HG02623 (cell line): ENCODE measurements around the gene CRYAA.

Experiments used
- ATAC-seq: cut with Tn5 transposase; IDR thresholded peaks from one replicate; pipeline ENCODE4 v1.9.1; 2021; ENCODE audit warnings: moderate library complexity; ENCODE audit not compliant: unreplicated experiment

CRYAA gene

GRCh38 chr21:43198376-43198775, 29.6 kb downstream of the CRYAA start:
- ATAC-seq = no peak

GRCh38 chr21:43201491-43201890, 32.7 kb downstream of the CRYAA start:
- no peak for ATAC-seq

GRCh38 chr21:43203591-43203990, 34.8 kb downstream of the CRYAA start:
- ATAC-seq = no peak

- no peak for ATAC-seq
Measured at GRCh38 chr21:43204638-43205037, 35.8 kb downstream of the CRYAA start.

- ATAC-seq = no peak
Measured at GRCh38 chr21:43206231-43207042, 37.6 kb downstream of the CRYAA start.

GRCh38 chr21:43207043-43207315, 38.2 kb downstream of the CRYAA start:
- ATAC-seq = no peak

- ATAC-seq = no peak
Measured at GRCh38 chr21:43207868-43208267, 39.1 kb downstream of the CRYAA start.

- ATAC-seq = no peak
Measured at GRCh38 chr21:43208561-43209332, 39.9 kb downstream of the CRYAA start.

GRCh38 chr21:43209575-43210453, 41.0 kb downstream of the CRYAA start:
- ATAC-seq = no peak

GRCh38 chr21:43210454-43211071, 41.8 kb downstream of the CRYAA start:
- ATAC-seq = no peak

GRCh38 chr21:43211072-43211759, 42.4 kb downstream of the CRYAA start:
- no peak for ATAC-seq

- no peak for ATAC-seq
Measured at GRCh38 chr21:43211760-43212115, 42.9 kb downstream of the CRYAA start.
